Stimulated activated CD4-positive, alpha-beta T cell treated with anti-CD3 and anti-CD28 coated beads, Interleukin-1b, Interleukin-23, amount 100 ng/mL, for 24 hours (primary cell): Measurements from ENCODE around the gene REXO5.
A peak's percentile ranks its signal among the peaks of the same experiment; 100 is the strongest.
"Not testable (repeated sequence)": the region's sequence is repeated elsewhere in the genome, so short reads cannot be mapped to it uniquely, and the experiment has no call there.

Experiments
- DNase-seq, 4 experiments: peaks; one replicate each; pipeline ENCODE4 v3.0.0-alpha.2; 2020; ENCODE audit warnings: low read depth in 4 of 4, low spot score in 1 of 4

The REXO5 gene

GRCh38 chr16:20806168-20807050 is at the start of gene REXO5, which contains the start of gene ERI2:
REXO5 (plus strand) TSS chr16:20806527; CDS start chr16:20806954, 427 bp downstream.
ERI2 (minus strand) TSS chr16:20806472; CDS start chr16:20806430, 42 bp downstream.
- DNase-seq: peak; percentile 47 to 74 (median 54)

- DNase-seq: no peak
Measured at GRCh38 chr16:20760346-20760745, 46.0 kb upstream of the REXO5 start.

- no peak for DNase-seq
Measured at GRCh38 chr16:20761175-20761574, 45.2 kb upstream of the REXO5 start.

GRCh38 chr16:20762404-20763123 is 43.8 kb upstream of the REXO5 start:
- DNase-seq: no peak

- DNase-seq: peak; percentile 16 to 49 (median 29)
Measured at GRCh38 chr16:20763461-20764232, 42.7 kb upstream of the REXO5 start, which contains the start of gene ACSM3. ACSM3 (plus strand) TSS chr16:20764014; CDS start chr16:20770035, 6,021 bp downstream.

GRCh38 chr16:20764448-20764847 is 41.9 kb upstream of the REXO5 start:
- DNase-seq: not testable (repeated sequence)

- no peak for DNase-seq
Measured at GRCh38 chr16:20765732-20766131, 40.6 kb upstream of the REXO5 start.

- no peak for DNase-seq
Measured at GRCh38 chr16:20766294-20766693, 40.0 kb upstream of the REXO5 start.

- DNase-seq: no peak
Measured at GRCh38 chr16:20767577-20767976, 38.8 kb upstream of the REXO5 start.

- no peak for DNase-seq
Measured at GRCh38 chr16:20768121-20768520, 38.2 kb upstream of the REXO5 start.

- DNase-seq: no peak
Measured at GRCh38 chr16:20768818-20769217, 37.5 kb upstream of the REXO5 start.

GRCh38 chr16:20773679-20774078 is 32.6 kb upstream of the REXO5 start:
- no peak for DNase-seq

GRCh38 chr16:20774703-20775362 is 31.5 kb upstream of the REXO5 start:
- DNase-seq: peak in 3 of 4 experiments; percentile 18 to 43 (median 25)

GRCh38 chr16:20781697-20782096 is 24.6 kb upstream of the REXO5 start:
- no peak for DNase-seq

- no peak for DNase-seq
Measured at GRCh38 chr16:20782470-20782869, 23.9 kb upstream of the REXO5 start.

GRCh38 chr16:20784204-20784603 is 22.1 kb upstream of the REXO5 start:
- DNase-seq: no peak

- no peak for DNase-seq
Measured at GRCh38 chr16:20789130-20789529, 17.2 kb upstream of the REXO5 start.

- no peak for DNase-seq
Measured at GRCh38 chr16:20791923-20792612, 14.3 kb upstream of the REXO5 start.

- DNase-seq: no peak
Measured at GRCh38 chr16:20798364-20798763, 8.0 kb upstream of the REXO5 start.

- no peak for DNase-seq
Measured at GRCh38 chr16:20799599-20799998, 6.7 kb upstream of the REXO5 start.
